Right lobe of liver (tissue), 4 donors: Measurements from ENCODE around the gene ASPSCR1.

ENCODE experiments used
- CTCF ChIP-seq, 4 donors: fragments of 200-600 bp in 3 of 4; fragments of 450-650 bp in 1 of 4; IDR thresholded peaks; one replicate each; pipeline versions ENCODE4 v1.5.1 to v1.8.0; 2016 to 2022; ENCODE audit warnings: antibody characterized with exemption in 4 of 4, mild to moderate bottlenecking in 2 of 4
- POLR2A ChIP-seq: fragments of 450-650 bp; IDR thresholded peaks from one replicate; pipeline ENCODE4 v1.6.1; 2017; ENCODE audit warnings: antibody characterized with exemption, mild to moderate bottlenecking
- donor health status: DM: no; HTN: no; CAD: no.
- donor health status: DM: no; HTN: no; CAD: no.
- donor health status: DM: no; HTN: yes; CAD: no.

- TF ChIP-seq POLR2A: no peak
- TF ChIP-seq CTCF (IDR thresholded peaks at IDR 0.05): no peak
Measured at GRCh38 chr17:82061047-82061925, 83.9 kb downstream of the ASPSCR1 start.
